ENCODE data around the gene IQCF5. TPM values are rescaled to one million over a fixed set of nuclear protein-coding genes. Genes with fewer than 3 reads are reported as not detected.
"Not testable (repeated sequence)": the region's sequence is repeated elsewhere in the genome, so short reads cannot be mapped to it uniquely, and the experiment has no call there.

The IQCF5 gene
- total RNA-seq, 5 donors from 2014 or later (not counting 1 experiment from before 2014, with no cell fraction given) = not detected

DNA sequence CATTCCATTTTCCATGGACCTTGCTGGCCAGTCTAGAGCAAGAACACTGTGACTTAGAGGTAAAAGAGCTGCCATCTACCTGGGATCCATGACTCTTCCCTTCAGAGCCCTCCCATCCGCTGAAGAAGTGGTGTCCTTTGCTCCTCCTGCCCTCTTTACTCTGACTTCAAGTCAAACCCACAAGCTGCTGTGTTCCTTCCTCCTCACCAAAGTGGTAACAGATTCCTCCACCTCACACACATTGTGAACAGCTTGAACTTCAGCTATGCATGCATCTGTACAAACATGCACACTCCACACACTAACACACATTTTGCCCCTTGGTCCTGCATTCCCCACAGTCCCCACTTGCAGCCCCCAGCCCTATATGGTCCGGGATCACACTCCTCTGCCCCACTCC, 990 bp downstream of the IQCF5 start:
- 79% methylated on average over 2 of the region's 2 CpGs for WGBS (ENCODE audit: insufficient coverage)
- peaks cover 23 to 29% of the 10 kb centered on the region in 2 donors for H3K27me3 Mint-ChIP-seq
- CTCF ChIA-PET = no interaction called here
- Histone ChIP-seq H3K27ac (ENCODE audit: low read length) (no peak overlapping the region), H3K9me3 (no peaks in the 10 kb centered on the region), H3K4me3 (ENCODE audit: control insufficient read depth in 1 of 2, extremely low read depth in 1 of 2, low read length in 1 of 2) (no peak overlapping the region), H3K27me3 (replicated peaks in 1 of 2; ENCODE audit: control insufficient read depth in 2 of 2, extremely low read depth in 1 of 2, insufficient read depth in 2 of 2, low read length in 1 of 2) (peaks cover 0 to 23% of the 10 kb centered on the region in 2 experiments), H3K4me1 (ENCODE audit: control insufficient read depth in 1 of 2, extremely low read depth in 1 of 2, insufficient read depth in 2 of 2, low read length in 2 of 2) (no peaks in the 10 kb centered on the region), H3K36me3 (ENCODE audit: control insufficient read depth in 2 of 2, extremely low read depth in 1 of 2, insufficient read depth in 1 of 2, low read length in 1 of 2) (no peaks in the 10 kb centered on the region)
- no peaks in the 10 kb centered on the region for H3K9me3 Mint-ChIP-seq
- H3K4me1 Mint-ChIP-seq = peaks cover 0 to 6% (median 0%) of the 10 kb centered on the region in 3 donors
- H3K36me3 Mint-ChIP-seq = no peaks in the 10 kb centered on the region
- POLR2A ChIA-PET = interaction anchor here in 1 of 2 donors (0.5 kb wide), 1 partner anchor 57 kb away, joined by 5 read pairs; no protein-coding TSS in a partner anchor
- H3K4me3 Mint-ChIP-seq = no peak overlapping the region
- H3K27ac Mint-ChIP-seq = no peak overlapping the region
- DNase-seq = no peak
- no peak for ATAC-seq (replicated peaks in 1 of 4)

DNA sequence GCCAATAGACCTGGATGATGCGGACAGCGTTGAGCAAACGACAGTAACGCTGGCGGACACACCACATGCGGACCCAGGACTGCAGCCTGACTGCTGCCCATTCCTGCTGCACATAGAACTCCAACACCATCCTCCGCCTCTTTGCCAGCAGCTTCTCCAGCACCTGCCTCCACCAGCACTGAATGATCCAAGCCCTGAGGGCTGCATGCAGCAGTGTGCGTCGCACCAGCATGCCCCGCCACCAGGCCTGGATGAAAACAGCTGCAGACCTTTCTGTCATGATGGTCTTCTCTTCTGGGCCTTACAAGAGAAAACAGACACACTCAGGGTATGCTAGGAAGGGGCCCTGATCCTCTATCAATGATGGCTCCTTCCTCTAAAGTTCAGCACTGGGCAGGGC, 1.5 kb downstream of the IQCF5 start:
- H3K27ac Mint-ChIP-seq = no peak overlapping the region
- Histone ChIP-seq H3K4me3 (ENCODE audit: control insufficient read depth in 1 of 2, extremely low read depth in 1 of 2, low read length in 1 of 2) (no peak overlapping the region), H3K36me3 (ENCODE audit: control insufficient read depth in 2 of 2, extremely low read depth in 1 of 2, insufficient read depth in 1 of 2, low read length in 1 of 2) (no peaks in the 10 kb centered on the region), H3K4me1 (ENCODE audit: control insufficient read depth in 1 of 2, extremely low read depth in 1 of 2, insufficient read depth in 2 of 2, low read length in 2 of 2) (no peaks in the 10 kb centered on the region), H3K27ac (ENCODE audit: low read length) (no peak overlapping the region), H3K27me3 (replicated peaks in 1 of 2; ENCODE audit: control insufficient read depth in 2 of 2, extremely low read depth in 1 of 2, insufficient read depth in 2 of 2, low read length in 1 of 2) (peaks cover 0 to 22% of the 10 kb centered on the region in 2 experiments), H3K9me3 (no peaks in the 10 kb centered on the region)
- WGBS (ENCODE audit: insufficient coverage) = 95% methylated on average over 8 of the region's 10 CpGs
- no peak for DNase-seq
- peaks cover 29 to 34% of the 10 kb centered on the region in 2 donors for H3K27me3 Mint-ChIP-seq
- ChIA-PET CTCF (no interaction called here), POLR2A (no interaction called here)
- no peak overlapping the region for H3K4me3 Mint-ChIP-seq
- no peaks in the 10 kb centered on the region for H3K9me3 Mint-ChIP-seq
- no peak for ATAC-seq (replicated peaks in 1 of 4)
- H3K4me1 Mint-ChIP-seq = peaks cover 0 to 6% (median 0%) of the 10 kb centered on the region in 3 donors
- no peaks in the 10 kb centered on the region for H3K36me3 Mint-ChIP-seq

DNA sequence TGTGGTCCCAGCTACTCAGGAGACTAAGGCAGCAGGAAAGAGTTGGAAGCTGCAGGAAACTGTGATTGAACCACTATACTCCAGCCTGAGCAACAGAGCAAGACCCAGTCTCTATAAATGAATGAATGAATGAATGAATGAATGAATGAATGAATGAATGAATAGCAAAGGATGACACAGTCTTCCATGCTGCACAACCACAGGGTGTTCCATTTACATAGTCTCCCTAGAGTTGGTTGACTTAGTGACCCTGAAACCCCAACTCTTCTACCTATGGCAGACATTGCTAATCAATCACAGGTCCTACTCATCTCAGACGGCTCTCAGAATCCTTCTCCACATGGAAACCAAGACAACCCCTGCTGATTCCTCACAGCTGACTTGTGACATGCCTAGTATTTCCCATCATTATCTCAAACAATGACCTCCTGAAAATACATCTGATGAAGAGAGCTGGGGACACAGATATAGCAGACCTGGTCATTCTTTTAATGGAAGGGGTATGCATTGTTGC, 2.1 kb downstream of the IQCF5 start:
- Mint-ChIP-seq H3K4me1 (peaks cover 0 to 6% (median 0%) of the 10 kb centered on the region in 3 donors), H3K9me3 (no peaks in the 10 kb centered on the region), H3K27ac (no peak overlapping the region), H3K4me3 (no peak overlapping the region), H3K36me3 (no peaks in the 10 kb centered on the region), H3K27me3 (peaks cover 30 to 32% of the 10 kb centered on the region in 2 donors)
- ChIA-PET POLR2A (no interaction called here), CTCF (no interaction called here)
- WGBS (ENCODE audit: insufficient coverage) = 100% methylated on average over 1 of the region's 1 CpG
- Histone ChIP-seq H3K27me3 (replicated peaks in 1 of 2; ENCODE audit: control insufficient read depth in 2 of 2, extremely low read depth in 1 of 2, insufficient read depth in 2 of 2, low read length in 1 of 2) (peaks cover 0 to 17% of the 10 kb centered on the region in 2 experiments), H3K4me1 (ENCODE audit: control insufficient read depth in 1 of 2, extremely low read depth in 1 of 2, insufficient read depth in 2 of 2, low read length in 2 of 2) (no peaks in the 10 kb centered on the region), H3K27ac (ENCODE audit: low read length) (no peak overlapping the region), H3K36me3 (ENCODE audit: control insufficient read depth in 2 of 2, extremely low read depth in 1 of 2, insufficient read depth in 1 of 2, low read length in 1 of 2) (no peaks in the 10 kb centered on the region), H3K9me3 (no peaks in the 10 kb centered on the region), H3K4me3 (ENCODE audit: control insufficient read depth in 1 of 2, extremely low read depth in 1 of 2, low read length in 1 of 2) (no peak overlapping the region)
- ATAC-seq (replicated peaks in 1 of 4) = no peak
- no peak for DNase-seq

DNA sequence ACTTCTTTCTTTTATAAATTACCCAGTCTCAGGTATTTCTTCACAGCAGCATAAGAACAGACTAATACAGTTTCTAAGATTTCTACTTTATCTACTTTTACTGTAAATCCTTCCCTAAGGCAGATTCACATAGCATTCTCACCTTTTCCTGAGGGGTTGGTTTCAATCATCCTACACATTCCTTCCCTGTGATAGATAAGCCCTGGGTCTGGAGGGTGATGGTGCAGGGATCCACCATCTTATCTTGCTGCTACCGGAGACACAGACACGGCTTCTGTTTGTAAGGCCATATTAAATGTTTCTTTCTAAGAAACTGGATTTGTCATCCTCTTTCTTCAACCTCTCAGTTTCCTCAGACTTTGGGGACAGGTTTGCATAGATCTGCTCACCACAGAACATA, 6.1 kb downstream of the IQCF5 start:
- Mint-ChIP-seq H3K9me3 (no peaks in the 10 kb centered on the region), H3K4me1 (peaks cover 0 to under 1% (median 0%) of the 10 kb centered on the region in 3 donors), H3K27me3 (peaks cover 27 to 32% of the 10 kb centered on the region in 2 donors), H3K4me3 (no peak overlapping the region), H3K36me3 (no peaks in the 10 kb centered on the region), H3K27ac (peak overlapping the region in 1 of 2 donors; percentile 2)
- Histone ChIP-seq H3K27me3 (replicated peaks in 1 of 2; ENCODE audit: control insufficient read depth in 2 of 2, extremely low read depth in 1 of 2, insufficient read depth in 2 of 2, low read length in 1 of 2) (peaks cover 0 to 9% of the 10 kb centered on the region in 2 experiments), H3K27ac (ENCODE audit: low read length) (no peak overlapping the region), H3K4me1 (ENCODE audit: control insufficient read depth in 1 of 2, extremely low read depth in 1 of 2, insufficient read depth in 2 of 2, low read length in 2 of 2) (no peaks in the 10 kb centered on the region), H3K9me3 (no peaks in the 10 kb centered on the region), H3K36me3 (ENCODE audit: control insufficient read depth in 2 of 2, extremely low read depth in 1 of 2, insufficient read depth in 1 of 2, low read length in 1 of 2) (no peaks in the 10 kb centered on the region), H3K4me3 (ENCODE audit: control insufficient read depth in 1 of 2, extremely low read depth in 1 of 2, low read length in 1 of 2) (no peak overlapping the region)
- ATAC-seq (replicated peaks in 1 of 4) (no peak), DNase-seq (no peak)
- ChIA-PET POLR2A (no interaction called here), CTCF (no interaction called here)
- 88% methylated on average over 2 of the region's 2 CpGs for WGBS (ENCODE audit: insufficient coverage)

DNA sequence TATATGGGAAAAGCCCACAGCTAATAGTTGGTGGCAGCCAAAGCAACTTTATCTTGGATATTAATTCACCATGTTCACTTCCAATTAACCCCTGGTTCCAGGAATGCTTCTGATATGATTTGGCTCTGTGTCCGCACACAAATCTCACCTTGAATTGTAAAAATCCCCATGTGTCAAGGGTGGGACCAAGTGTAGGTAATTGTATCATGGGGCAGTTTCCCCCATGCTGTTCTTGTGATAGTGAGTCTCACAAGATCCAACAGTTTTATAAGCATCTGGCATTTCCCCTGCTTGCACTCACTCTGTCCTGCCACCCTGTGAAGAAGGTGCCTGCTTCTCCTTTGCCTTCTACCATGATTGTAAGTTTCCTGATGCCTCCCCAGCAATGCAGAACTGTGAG, 6.5 kb downstream of the IQCF5 start:
- H3K9me3 ChIP-seq; ATAC-seq (replicated peaks in 1 of 4); POLR2A ChIA-PET; H3K27ac ChIP-seq (ENCODE audit: low read length); H3K27me3 ChIP-seq (replicated peaks in 1 of 2; ENCODE audit: control insufficient read depth in 2 of 2, extremely low read depth in 1 of 2, insufficient read depth in 2 of 2, low read length in 1 of 2); H3K4me3 ChIP-seq (ENCODE audit: control insufficient read depth in 1 of 2, extremely low read depth in 1 of 2, low read length in 1 of 2); H3K36me3 ChIP-seq (ENCODE audit: control insufficient read depth in 2 of 2, extremely low read depth in 1 of 2, insufficient read depth in 1 of 2, low read length in 1 of 2); H3K4me1 Mint-ChIP-seq; H3K27ac Mint-ChIP-seq; CTCF ChIA-PET; H3K4me1 ChIP-seq (ENCODE audit: control insufficient read depth in 1 of 2, extremely low read depth in 1 of 2, insufficient read depth in 2 of 2, low read length in 2 of 2); H3K36me3 Mint-ChIP-seq; DNase-seq; H3K4me3 Mint-ChIP-seq; H3K9me3 Mint-ChIP-seq: not testable (repeated sequence)
- no CpG with 5 or more reads among the region's 1 CpG for WGBS (ENCODE audit: insufficient coverage)
- H3K27me3 Mint-ChIP-seq = peaks cover 27 to 32% of the 10 kb centered on the region in 2 donors

DNA sequence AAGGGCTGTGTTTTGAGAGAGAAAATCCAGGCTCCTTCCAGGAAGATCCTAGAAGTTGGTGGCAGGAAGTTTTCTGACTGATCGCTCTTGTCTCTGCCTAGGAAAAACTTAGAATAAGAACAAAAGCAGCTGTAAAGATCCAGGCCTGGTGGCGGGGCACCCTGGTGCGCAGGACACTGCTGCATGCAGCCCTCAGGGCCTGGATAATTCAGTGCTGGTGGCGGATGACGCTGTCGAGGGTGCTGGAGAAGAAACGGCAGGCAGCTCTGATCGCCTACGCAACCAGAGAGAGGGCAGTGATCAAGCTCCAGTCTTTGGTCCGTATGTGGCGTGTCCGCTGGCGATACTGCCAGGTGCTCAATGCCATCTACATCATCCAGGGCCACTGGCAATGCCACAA, 12.5 kb downstream of the IQCF5 start:
- Histone ChIP-seq H3K36me3 (ENCODE audit: control insufficient read depth in 2 of 2, extremely low read depth in 1 of 2, insufficient read depth in 1 of 2, low read length in 1 of 2) (no peaks in the 10 kb centered on the region), H3K27me3 (replicated peaks in 1 of 2; ENCODE audit: control insufficient read depth in 2 of 2, extremely low read depth in 1 of 2, insufficient read depth in 2 of 2, low read length in 1 of 2) (peaks cover 0 to 11% of the 10 kb centered on the region in 2 experiments), H3K27ac (ENCODE audit: low read length) (no peak overlapping the region), H3K4me1 (ENCODE audit: control insufficient read depth in 1 of 2, extremely low read depth in 1 of 2, insufficient read depth in 2 of 2, low read length in 2 of 2) (no peaks in the 10 kb centered on the region), H3K9me3 (no peaks in the 10 kb centered on the region), H3K4me3 (ENCODE audit: control insufficient read depth in 1 of 2, extremely low read depth in 1 of 2, low read length in 1 of 2) (no peak overlapping the region)
- Mint-ChIP-seq H3K27ac (no peak overlapping the region), H3K27me3 (peaks cover 7 to 16% of the 10 kb centered on the region in 2 donors), H3K4me1 (no peaks in the 10 kb centered on the region), H3K4me3 (no peak overlapping the region), H3K9me3 (no peaks in the 10 kb centered on the region), H3K36me3 (no peaks in the 10 kb centered on the region)
- 88% methylated on average over 13 of the region's 13 CpGs for WGBS (ENCODE audit: insufficient coverage)
- ChIA-PET POLR2A (no interaction called here), CTCF (no interaction called here)
- DNase-seq = no peak
- ATAC-seq (replicated peaks in 1 of 4) = no peak

Measured in T-cell (primary cell).